H54 (cell line): ENCODE data around the gene CISD3.

Experiments
- DNase-seq: peaks from one replicate; pipeline ENCODE4 v3.0.0; 2011; ENCODE audit warnings: low spot score, mixed read lengths; ENCODE audit not compliant: insufficient read length
- FAIRE-seq: peaks from 3 replicates; lab custom pipeline; 2011; peaks lifted over from hg19 to GRCh38; lab: Jason Lieb, UNC
- POLR2A ChIP-seq: IDR thresholded peaks from 2 replicates; pipeline ENCODE4 v1.6.1; 2011; ENCODE audit warnings: low read depth, mild to moderate bottlenecking, low read length

Gene CISD3

GRCh38 chr17:38703742-38704605, 26.2 kb upstream of the CISD3 start:
- TF ChIP-seq POLR2A = no peak
- no peak for DNase-seq
- no peak for FAIRE-seq

DNA sequence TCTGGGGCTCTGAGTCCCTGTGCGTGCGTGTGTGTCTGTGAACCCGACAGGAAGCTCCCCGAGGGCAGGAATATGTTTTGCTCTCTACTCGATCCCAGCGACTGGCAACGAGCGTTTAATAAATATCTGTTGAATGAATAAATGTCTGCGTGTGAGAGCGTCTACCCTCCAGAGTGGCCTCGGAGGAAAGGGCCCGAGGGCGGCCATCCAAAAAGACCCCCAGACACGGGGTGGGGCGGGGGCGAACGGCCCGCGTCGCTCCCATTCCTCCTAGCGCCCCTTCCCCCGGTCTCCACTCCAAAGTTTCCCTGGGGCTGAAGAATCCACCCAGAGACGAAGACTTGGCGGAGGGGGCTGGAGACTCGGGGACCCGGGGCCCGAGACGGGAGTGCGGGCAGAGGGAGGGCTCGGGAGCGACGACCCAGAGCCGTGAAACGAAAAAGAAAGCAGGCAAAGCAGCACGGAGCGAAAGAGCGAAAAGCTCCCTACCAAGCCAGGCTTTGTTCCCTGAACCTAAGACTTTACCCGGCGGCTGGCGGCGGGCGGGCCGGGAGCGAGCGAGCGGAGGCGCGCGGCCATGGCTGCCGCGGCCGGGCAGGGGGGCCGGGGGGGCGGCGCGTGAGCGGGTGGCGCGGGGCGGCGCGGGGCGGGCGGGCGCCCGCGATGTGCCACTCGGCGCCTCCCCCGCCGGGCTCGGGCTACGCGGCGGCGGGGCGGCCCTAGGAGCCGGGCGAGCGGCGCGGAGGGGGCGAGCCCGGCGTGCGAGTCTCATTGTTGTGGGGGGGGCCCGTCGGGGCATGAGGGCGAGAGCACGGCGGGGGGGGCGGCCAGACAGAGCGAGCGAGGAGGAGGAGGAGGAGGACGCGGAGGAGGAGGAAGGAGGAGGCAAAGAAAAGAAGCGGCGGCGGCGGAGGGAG, 25.3 kb upstream of the CISD3 start, which contains the start of gene MLLT6:
Gene MLLT6, plus strand, starts transcription at position 668 of the 917 bp plus-strand sequence. CDS start 360 bp downstream, outside the sequence.
- DNase-seq (peak; percentile 84), FAIRE-seq (no peak)
- peak; percentile 37; the same call in 1 of the 2 replicates for TF ChIP-seq POLR2A

DNA sequence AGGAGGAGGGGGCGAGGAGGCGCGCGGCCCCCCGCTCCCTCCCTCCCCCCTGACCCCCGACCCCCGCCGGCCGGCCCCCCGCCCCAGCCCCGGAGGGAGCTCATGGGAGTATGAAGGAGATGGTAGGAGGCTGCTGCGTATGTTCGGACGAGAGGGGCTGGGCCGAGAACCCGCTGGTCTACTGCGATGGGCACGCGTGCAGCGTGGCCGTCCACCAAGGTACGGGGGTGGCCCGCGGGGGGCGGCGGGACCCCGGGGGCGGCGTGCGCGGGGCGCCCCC, 24.7 kb upstream of the CISD3 start:
- DNase-seq (no peak), FAIRE-seq (no peak)
- no peak for TF ChIP-seq POLR2A

DNA sequence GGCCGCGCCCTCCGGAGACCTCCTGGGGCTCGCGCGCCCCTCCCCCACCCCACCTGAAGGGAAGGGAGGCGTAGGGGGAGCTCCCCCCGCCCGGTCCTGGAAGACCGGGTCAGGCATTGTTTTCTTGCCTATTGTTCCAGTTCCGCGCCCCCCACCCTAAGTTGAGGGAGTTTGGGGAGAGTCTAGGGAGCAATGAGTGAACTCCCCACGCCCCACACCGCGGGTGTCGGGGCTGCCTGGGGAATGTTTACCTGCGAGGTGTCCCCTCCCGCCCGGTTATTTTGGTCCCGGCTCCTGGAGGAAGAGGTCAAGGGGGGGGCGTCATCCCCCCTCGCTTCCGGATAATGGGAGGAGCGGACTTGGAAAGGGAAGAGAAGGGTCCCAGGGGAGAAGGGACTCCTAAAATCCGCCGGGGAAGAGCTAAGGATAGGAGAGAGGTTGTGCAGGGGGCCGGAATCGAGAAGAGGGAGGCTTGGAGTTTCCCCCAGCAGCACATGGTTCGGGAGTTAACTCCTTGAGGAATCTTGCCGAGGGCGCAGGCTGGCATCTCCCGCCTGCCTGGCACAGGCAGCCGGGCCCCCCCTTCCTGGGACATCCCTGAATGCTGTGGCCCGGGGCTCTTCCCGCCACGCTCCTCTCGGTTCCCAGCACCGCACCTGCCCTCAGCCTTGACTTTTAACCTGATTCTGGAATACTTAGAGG, 24.2 kb upstream of the CISD3 start:
- DNase-seq (no peak), FAIRE-seq (no peak)
- TF ChIP-seq POLR2A = no peak

DNA sequence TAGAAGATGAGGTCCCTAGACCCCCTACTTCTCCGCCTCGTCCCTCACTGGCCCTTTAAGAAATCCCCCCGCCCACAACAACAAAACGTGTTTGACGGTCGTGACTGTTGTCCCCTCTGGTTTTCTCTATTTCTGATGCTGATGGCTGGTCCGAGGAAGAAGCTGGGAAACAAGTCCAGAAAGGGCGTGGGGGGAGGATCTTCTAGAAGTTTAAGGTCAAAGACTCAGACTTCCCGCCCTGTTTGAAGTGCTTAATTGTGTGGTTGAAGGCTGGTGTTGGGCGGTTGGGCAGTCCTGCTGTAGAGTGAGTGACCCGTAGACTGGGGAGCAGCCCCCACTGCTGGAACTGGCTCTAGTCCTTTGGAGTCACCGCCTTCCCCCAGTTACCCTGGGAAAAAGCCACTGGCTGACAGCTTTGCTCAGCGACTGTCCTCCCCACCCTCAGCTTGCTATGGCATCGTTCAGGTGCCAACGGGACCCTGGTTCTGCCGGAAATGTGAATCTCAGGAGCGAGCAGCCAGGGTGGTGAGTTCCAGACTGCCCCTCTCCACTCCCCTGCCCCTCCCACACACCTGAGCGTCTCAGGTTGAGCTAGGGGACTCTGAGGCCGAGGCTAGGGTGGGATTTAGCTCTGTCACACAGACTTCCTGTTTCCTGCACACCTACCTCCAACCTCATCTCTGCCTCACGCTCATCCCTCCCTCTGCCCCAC, 23.5 kb upstream of the CISD3 start:
- FAIRE-seq (no peak), DNase-seq (no peak)
- no peak for TF ChIP-seq POLR2A

DNA sequence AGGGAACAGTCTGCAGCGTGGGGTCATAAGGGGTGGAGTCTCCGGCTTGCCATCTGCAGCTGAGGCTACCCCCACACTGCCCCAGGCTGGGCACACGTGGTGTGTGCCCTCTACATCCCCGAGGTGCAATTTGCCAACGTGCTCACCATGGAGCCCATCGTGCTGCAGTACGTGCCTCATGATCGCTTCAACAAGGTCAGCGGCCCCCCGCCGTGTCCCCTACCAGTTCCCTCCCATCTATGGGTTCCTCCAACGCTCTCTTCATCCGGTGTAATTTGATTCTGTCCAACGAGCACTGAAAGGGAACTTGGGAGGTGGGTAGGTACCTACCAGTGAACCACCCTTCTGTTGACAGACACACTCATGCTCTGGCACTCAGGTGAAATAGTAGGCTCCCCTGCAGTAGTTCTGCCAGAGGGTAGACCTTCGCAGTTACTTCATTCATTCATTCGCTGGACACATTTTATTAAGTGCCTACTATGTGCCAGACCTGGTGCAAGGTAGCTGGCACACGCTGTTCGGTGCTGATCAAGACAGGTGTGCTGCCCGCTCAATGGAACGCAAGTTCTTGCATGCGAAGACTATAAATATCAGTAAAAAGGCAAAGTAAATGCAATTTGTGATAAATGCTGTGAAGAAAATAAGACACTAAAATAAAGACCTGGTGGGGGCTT, 22.3 kb upstream of the CISD3 start:
- TF ChIP-seq POLR2A = no peak
- DNase-seq (no peak), FAIRE-seq (no peak)

DNA sequence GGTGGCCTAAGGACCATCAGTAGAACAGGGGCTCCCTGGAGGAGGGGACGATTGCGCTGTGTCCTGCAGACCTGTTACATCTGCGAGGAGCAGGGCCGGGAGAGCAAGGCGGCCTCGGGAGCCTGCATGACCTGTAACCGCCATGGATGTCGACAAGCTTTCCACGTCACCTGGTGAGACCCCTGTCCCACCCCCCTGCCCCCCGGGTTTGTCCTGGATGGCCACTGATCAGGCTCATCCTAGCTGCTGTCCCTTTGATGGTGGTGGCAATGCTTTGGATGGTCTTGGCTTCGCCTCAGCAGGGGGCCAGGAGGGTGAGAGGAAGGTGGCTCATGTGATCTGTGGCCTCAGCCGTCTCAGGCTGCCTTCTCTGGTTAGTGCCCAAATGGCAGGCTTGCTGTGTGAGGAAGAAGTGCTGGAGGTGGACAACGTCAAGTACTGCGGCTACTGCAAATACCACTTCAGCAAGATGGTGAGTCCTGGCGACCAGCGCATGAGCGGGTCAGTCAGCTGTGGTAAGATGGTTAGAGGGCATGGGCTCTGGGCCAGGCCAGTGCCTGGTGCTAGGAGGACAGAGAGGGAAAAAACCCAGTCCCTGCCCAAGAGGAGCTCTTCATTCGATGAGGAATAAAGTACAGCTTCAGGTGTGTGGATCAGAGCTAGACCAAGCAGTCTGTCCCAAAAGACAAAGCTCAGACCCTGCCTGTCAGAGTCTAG, 20.9 kb upstream of the CISD3 start:
- TF ChIP-seq POLR2A = no peak
- FAIRE-seq = no peak
- no peak for DNase-seq

DNA sequence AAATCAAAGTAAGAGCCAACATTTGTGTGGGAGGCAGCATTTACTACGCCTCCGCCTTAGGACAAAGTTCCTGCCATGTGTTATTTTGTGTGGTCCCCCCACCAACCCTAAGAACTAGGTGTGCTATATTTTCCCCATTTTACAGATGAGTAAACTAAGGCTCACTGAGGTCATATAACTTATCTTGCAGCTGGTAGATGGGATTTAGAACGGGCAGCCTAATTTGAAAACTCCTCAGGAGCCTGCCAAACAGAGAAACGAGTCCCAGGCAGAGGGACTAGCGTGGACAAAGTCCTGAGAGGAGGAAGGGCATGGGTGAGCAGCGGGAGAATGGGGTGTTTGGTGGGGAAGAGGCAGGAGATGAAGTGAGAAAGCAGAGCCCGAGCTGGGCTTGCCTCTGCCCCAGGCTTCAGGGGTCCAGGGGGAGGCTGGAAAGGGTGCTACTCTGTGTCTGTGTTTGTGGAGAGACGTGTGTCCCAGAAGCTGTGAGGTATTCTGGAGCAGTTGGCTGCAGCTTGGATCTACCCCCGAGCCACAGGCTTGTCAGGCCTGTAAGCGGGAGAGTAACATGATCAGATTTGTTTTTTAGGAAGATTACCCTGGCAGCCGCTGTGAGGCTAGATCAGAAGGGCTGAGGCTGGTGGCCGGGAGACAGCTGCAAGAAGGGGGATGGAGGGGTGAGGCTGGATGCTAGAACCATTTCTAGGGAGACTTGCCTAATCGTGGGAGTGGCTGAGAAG, 20.1 kb upstream of the CISD3 start:
- TF ChIP-seq POLR2A = no peak
- DNase-seq (no peak), FAIRE-seq (no peak)

DNA sequence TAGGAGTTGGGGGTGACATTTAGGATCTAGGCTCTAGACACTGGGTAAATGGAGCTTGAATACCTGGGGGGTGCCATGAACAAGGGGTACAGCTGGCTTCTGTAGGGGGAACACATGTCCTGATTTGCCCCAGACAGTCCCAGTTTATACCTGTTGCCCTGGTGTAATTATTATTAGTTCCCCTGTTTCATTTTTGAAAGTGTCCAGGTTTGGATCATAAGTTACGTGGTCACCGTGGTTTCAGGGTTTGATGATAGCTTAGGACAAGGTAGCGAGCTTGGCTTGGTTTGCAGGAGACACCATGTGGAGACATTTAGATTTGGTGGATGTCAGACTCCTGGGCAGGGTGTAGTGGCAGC, 19.6 kb upstream of the CISD3 start:
- TF ChIP-seq POLR2A = no peak
- no peak for DNase-seq
- FAIRE-seq = no peak

DNA sequence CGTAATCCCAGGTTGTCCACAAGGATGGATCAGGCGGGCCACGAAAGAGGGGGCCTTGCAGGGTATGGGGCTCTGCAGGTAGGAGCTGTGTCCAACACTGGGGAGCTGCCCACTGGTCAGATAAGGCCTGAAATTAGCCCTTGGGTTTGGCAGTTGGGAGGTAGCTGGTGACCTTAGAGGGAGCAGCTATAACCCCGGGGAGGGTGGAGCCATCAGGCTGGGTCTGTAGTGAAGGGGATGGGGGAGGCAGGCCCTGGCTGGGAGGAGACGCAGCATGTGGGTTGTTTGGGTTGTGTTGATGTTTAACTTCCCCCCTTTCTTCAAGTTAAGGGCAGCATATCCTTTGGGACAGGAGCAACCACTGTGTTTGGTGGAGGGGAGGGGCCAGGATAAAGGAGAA, 19.2 kb upstream of the CISD3 start:
- TF ChIP-seq POLR2A = no peak
- FAIRE-seq = no peak
- DNase-seq = no peak

- no peak for TF ChIP-seq POLR2A
- FAIRE-seq = no peak
- no peak for DNase-seq
Observed at GRCh38 chr17:38711792-38712571, 18.2 kb upstream of the CISD3 start.
